K562 (cell line): ENCODE measurements around the gene USP5. TPM values are rescaled to one million over a fixed set of nuclear protein-coding genes. Genes with fewer than 3 reads are reported as not detected.

Source experiments
- ATAC-seq: fragments of 200-7000 bp; cut with Tn5 transposase; 3 replicates; pipeline ENCODE4 v1.9.1; 2020; ENCODE audit warnings: moderate library complexity
- BruUV-seq: library from RNA; stranded (reverse); fragments of 400-500 nt; replicated peaks from 2 replicates; lab custom pipeline; 2021; lab: Mats Ljungman, UMichigan
- CTCF ChIA-PET: fragments of 300-600 bp; formaldehyde crosslinking; extraction: SDS; loops from one replicate; lab custom pipeline; 2021; ENCODE audit warnings: low intra/inter-chr PET ratio; lab: Yijun Ruan, JAX
- POLR2A ChIA-PET: fragments of 300-600, 350-650 bp; sonication (Branson Sonifier 250); formaldehyde crosslinking; extraction: SDS; loops from one replicate; lab custom pipeline; 2021; ENCODE audit warnings: antibody characterized with exemption, inconsistent platforms; lab: Yijun Ruan, JAX
- DNase-seq, 4 experiments: peaks; one replicate each; pipeline versions ENCODE4 v3.0.0 to v3.0.0-alpha.2; 2011 to 2018; ENCODE audit warnings: low spot score in 3 of 4, mixed read lengths in 3 of 4; ENCODE audit errors: extremely low read depth in 1 of 4
- FAIRE-seq: peaks from 2 replicates; lab custom pipeline; 2011; peaks lifted over from hg19 to GRCh38; lab: Jason Lieb, UNC
- H2AFZ ChIP-seq: 2 replicates; pipeline ENCODE4 v1.6.0; 2011; ENCODE audit warnings: low read depth, low read length, control low read depth, inconsistent platforms
- H3K27ac ChIP-seq: fragments of 200-600 bp; 3 replicates; pipeline ENCODE4 v1.8.0; 2011; ENCODE audit warnings: low read depth, mild to moderate bottlenecking, control low read depth, inconsistent platforms, low read length, moderate library complexity, mixed read lengths; ENCODE audit errors: extremely low read depth
- H3K27me3 ChIP-seq, 2 experiments: fragments of 300-600 bp in 1 of 2; 2 replicates in 1 of 2; 3 replicates in 1 of 2; pipeline versions ENCODE4 v1.6.0 to v1.8.0; 2011; ENCODE audit warnings: inconsistent platforms in 2 of 2, low read length in 2 of 2, mild to moderate bottlenecking in 1 of 2, mixed read lengths in 1 of 2, moderate library complexity in 1 of 2; ENCODE audit not compliant: control insufficient read depth in 2 of 2, insufficient read depth in 2 of 2
- H3K36me3 ChIP-seq: fragments of 300-600 bp; 3 replicates; pipeline ENCODE4 v1.8.0; 2011; ENCODE audit warnings: mild to moderate bottlenecking, low read length, inconsistent platforms; ENCODE audit not compliant: control insufficient read depth, insufficient read depth
- H3K4me1 ChIP-seq, 2 experiments: fragments of 200-600 bp in 1 of 2; replicated peaks in 1 of 2; 2 replicates in 1 of 2; 3 replicates in 1 of 2; pipeline versions ENCODE4 v1.5.1 to v1.8.0; 2011; ENCODE audit warnings: inconsistent platforms in 2 of 2, low read length in 2 of 2, mild to moderate bottlenecking in 1 of 2, mixed read lengths in 1 of 2, moderate library complexity in 1 of 2; ENCODE audit not compliant: control insufficient read depth in 2 of 2, insufficient read depth in 2 of 2
- H3K4me2 ChIP-seq: 2 replicates; pipeline ENCODE4 v1.6.1; 2011; ENCODE audit warnings: low read length, control low read depth, inconsistent platforms, mixed read lengths; ENCODE audit not compliant: insufficient read depth
- H3K4me3 ChIP-seq: fragments of 200-600 bp; sonication (generic), shearing (Covaris generic); 2 replicates; pipeline ENCODE4 v1.5.1; 2016; ENCODE audit warnings: control low read depth, inconsistent platforms
- H3K79me2 ChIP-seq: fragments of 200-600 bp; 3 replicates; pipeline ENCODE4 v1.8.0; 2011; ENCODE audit warnings: low read length, inconsistent platforms; ENCODE audit not compliant: control insufficient read depth, insufficient read depth
- H3K9ac ChIP-seq, 2 experiments: 2 replicates each; pipeline versions ENCODE4 v1.6.0 to v1.6.1; 2011; ENCODE audit warnings: low read depth in 2 of 2, low read length in 2 of 2, control low read depth in 1 of 2, inconsistent platforms in 1 of 2, mild to moderate bottlenecking in 1 of 2, mixed read lengths in 1 of 2; ENCODE audit not compliant: insufficient read depth in 1 of 2
- H3K9me1 ChIP-seq: one replicate; pipeline ENCODE4 v1.6.0; 2011; ENCODE audit warnings: inconsistent platforms, mild to moderate bottlenecking, low read length, moderate library complexity; ENCODE audit not compliant: control insufficient read depth, insufficient read depth
- H3K9me3 ChIP-seq: replicated peaks from 2 replicates; pipeline ENCODE4 v1.5.1; 2011; ENCODE audit warnings: low read depth, low read length, inconsistent platforms; ENCODE audit not compliant: control insufficient read depth, insufficient read depth
- H4K20me1 ChIP-seq: replicated peaks from 2 replicates; pipeline ENCODE4 v1.6.1; 2011; ENCODE audit warnings: low read length, inconsistent platforms, mixed read lengths; ENCODE audit not compliant: control insufficient read depth, insufficient read depth
- CBFA2T3 ChIP-seq: fragments of 450-650 bp; IDR thresholded peaks from 2 replicates; pipeline ENCODE4 v1.6.1; 2017
- CBX1 ChIP-seq: sonication (generic); IDR thresholded peaks from 2 replicates; pipeline ENCODE4 v1.6.1; 2016; ENCODE audit warnings: antibody characterized with exemption, low read depth, mild to moderate bottlenecking
- CBX3 ChIP-seq, 2 experiments: IDR thresholded peaks; 1 replicate in 1 of 2; 2 replicates in 1 of 2; pipeline ENCODE4 v1.6.1; 2012; ENCODE audit warnings: inconsistent platforms in 2 of 2, low read length in 2 of 2, borderline replicate concordance in 1 of 2, control low read depth in 1 of 2
- CC2D1A ChIP-seq: fragments of 450-650 bp; IDR thresholded peaks from 2 replicates; pipeline ENCODE4 v1.6.1; 2017; ENCODE audit warnings: mild to moderate bottlenecking
- GTF2F1 ChIP-seq: IDR thresholded peaks from 2 replicates; pipeline ENCODE4 v1.6.1; 2011; ENCODE audit warnings: low read depth, low read length, improper control_type of control experiment
- POLR3A ChIP-seq: IDR thresholded peaks from 2 replicates; pipeline ENCODE4 v1.6.1; 2011; ENCODE audit warnings: borderline replicate concordance, mild to moderate bottlenecking, moderate library complexity; ENCODE audit not compliant: insufficient read length, insufficient read depth; ENCODE audit errors: extremely low read depth
- PPARD ChIP-seq: fragments of 250-450 bp; sonication (Bioruptor Pico); IDR thresholded peaks from 2 replicates; pipeline ENCODE4 v1.8.0; 2022; ENCODE audit warnings: inconsistent platforms, mild to moderate bottlenecking, moderate library complexity
- PTRF ChIP-seq: fragments of 450-650 bp; IDR thresholded peaks from 2 replicates; pipeline ENCODE4 v1.6.1; 2016; ENCODE audit warnings: mild to moderate bottlenecking, missing genetic modification characterization, missing compliant biosample characterization
- SPI1 ChIP-seq: IDR thresholded peaks from 2 replicates; pipeline ENCODE4 v1.6.1; 2011; ENCODE audit warnings: low read depth, low read length, control low read depth, borderline replicate concordance
- TOE1 ChIP-seq, 2 experiments: fragments of 450-650 bp in 1 of 2; sonication (generic) in 1 of 2; formaldehyde crosslinking in 1 of 2; IDR thresholded peaks; 2 replicates each; pipeline versions ENCODE4 v1.7.1 to v1.8.0; 2016 to 2022; ENCODE audit warnings: borderline replicate concordance in 2 of 2, mild to moderate bottlenecking in 2 of 2, antibody characterized with exemption in 1 of 2, inconsistent platforms in 1 of 2, low read depth in 1 of 2, missing genetic modification reagents in 1 of 2, moderate library complexity in 1 of 2
- TRIM24 ChIP-seq, 2 experiments: fragments of 450-650 bp; IDR thresholded peaks; 2 replicates each; pipeline ENCODE4 v1.6.1; 2016
- USF2 ChIP-seq: sonication (generic); formaldehyde crosslinking; IDR thresholded peaks from 2 replicates; pipeline ENCODE4 v1.5.0; 2020; ENCODE audit warnings: missing genetic modification reagents
- ZFX ChIP-seq: sonication (generic); formaldehyde crosslinking; IDR thresholded peaks from 2 replicates; pipeline ENCODE4 v1.8.0; 2022; ENCODE audit warnings: mild to moderate bottlenecking, missing genetic modification reagents, moderate library complexity
- ZNF134 ChIP-seq: fragments of 250-450 bp; sonication (Bioruptor Pico); conservative IDR thresholded peaks from 2 replicates; pipeline ENCODE4 v1.4.0; 2020
- ZNF707 ChIP-seq: fragments of 250-450 bp; sonication (Bioruptor Pico); conservative IDR thresholded peaks from 2 replicates; pipeline ENCODE4 v1.8.0; 2022; ENCODE audit warnings: inconsistent platforms, mild to moderate bottlenecking, moderate library complexity
- ZNF778 ChIP-seq: fragments of 450-650 bp; formaldehyde crosslinking; IDR thresholded peaks from 2 replicates; pipeline ENCODE4 v1.4.0; 2020; ENCODE audit warnings: mild to moderate bottlenecking, moderate library complexity
- WGBS: fragments of 100-300 bp; shearing (Covaris generic); methylation state at CpG from one replicate; pipeline ENCODE4 v1.1.6; 2016; ENCODE audit warnings: low coverage, mixed read lengths; ENCODE audit not compliant: insufficient coverage; ENCODE audit errors: missing lambda C conversion rate; 5-methylcytosine and 5-hydroxymethylcytosine counted together
- in situ Hi-C: fragments of 300-500 bp; cut with MboI; formaldehyde crosslinking; loops from 4 replicates; pipeline ENCODE4 v1.15.0; 2018; ENCODE audit warnings: inconsistent platforms, mixed read lengths
- intact Hi-C: fragments of 100-400 bp; cut with micrococcal nuclease; formaldehyde crosslinking; loops from 2 replicates; pipeline ENCODE4 v1.14.2; 2022
- polyA plus RNA-seq, 8 experiments: library from polyadenylated mRNA; depleted of rRNA in 4 of 8; stranded (reverse) in 5 of 8; unstranded in 3 of 8; fragments of >200 nt; fragmentation: Nextera tagmentation in 2 of 8; fragmentation: Illumina TruSeq in 1 of 8; extraction: Ambion mirVana in 2 of 8; extraction: Trizol in 1 of 8; gene quantifications; 2 replicates each; pipeline versions ENCODE4 v1.2.1 to v1.2.3, GENCODE V29; 2011 to 2014; ENCODE audit warnings: inconsistent platforms in 1 of 8, missing spikeins in 1 of 8
- total RNA-seq, 7 experiments: library from RNA; depleted of rRNA in 6 of 7; stranded (reverse); fragments of >200 nt in 6 of 7; fragmentation: Illumina TruSeq in 2 of 7; extraction: Trizol in 2 of 7; gene quantifications; 2 replicates each; pipeline versions ENCODE4 v1.2.1 to v1.2.3, GENCODE V29; 2011 to 2021; ENCODE audit warnings: low replicate concordance in 1 of 7
- TF ChIP-seq, protein P1 (sequence below): sonication (generic); formaldehyde crosslinking; IDR thresholded peaks from 2 replicates; pipeline ENCODE4 v1.8.0; 2023; ENCODE audit warnings: mild to moderate bottlenecking, missing genetic modification reagents

Gene USP5
- total and polyA plus RNA-seq, 9 of the 15 experiments (the other 6 are each of a cell fraction or from before 2014, with no cell fraction given): 1.4 to 107 (median 48.6) TPM

DNA sequence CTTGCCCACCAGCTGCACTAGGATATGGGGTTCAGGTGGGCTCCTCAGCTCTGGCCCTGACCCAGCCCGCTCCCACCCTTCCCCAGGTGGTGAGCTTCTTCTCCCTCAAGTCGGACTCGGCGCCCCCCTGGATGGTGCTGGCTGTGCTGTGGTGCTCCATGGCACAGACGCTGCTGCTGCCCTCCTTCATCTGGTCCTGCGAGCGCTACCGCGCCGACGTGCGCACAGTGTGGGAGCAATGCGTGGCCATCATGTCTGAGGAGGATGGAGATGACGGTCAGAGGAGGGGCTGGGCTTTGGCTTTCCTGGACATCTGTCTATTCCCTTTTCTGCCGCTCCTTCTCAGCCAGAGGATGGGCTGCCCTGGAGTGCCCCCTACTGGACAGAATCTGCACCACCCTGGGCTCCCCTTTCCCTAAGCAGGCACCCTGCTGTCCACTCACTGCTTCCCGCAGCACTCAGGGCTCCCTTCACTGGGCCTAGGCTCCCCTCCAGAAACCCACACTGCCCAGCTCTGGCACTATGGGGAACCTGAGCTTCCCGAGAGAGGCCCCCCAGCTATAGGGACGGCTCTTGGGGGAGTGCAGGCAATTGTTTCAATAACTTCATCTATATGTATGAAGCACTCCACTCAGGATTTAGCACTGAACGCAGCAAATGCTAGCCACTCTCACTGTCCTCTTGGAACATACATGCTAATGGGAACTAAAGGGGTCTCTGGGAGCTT is 26.4 kb upstream of the USP5 start:
- ATAC-seq (peak; percentile 79), DNase-seq (peak; percentile 75 to 84 (median 81)), FAIRE-seq (peak; percentile 90)
- no peaks in the 10 kb centered on the region for H4K20me1 ChIP-seq
- peaks cover 24% of the 10 kb centered on the region for H3K79me2 ChIP-seq
- in situ Hi-C loops (no loop called here), intact Hi-C loops (loop anchor here (1.0 to 10.0 kb wide), 6 partner anchors 48 to 271 kb away; partner anchors contain the start of genes IFFO1, MLF2 and ZNF384)
- BruUV-seq: no TSS peak
- no peak overlapping the region for H3K4me2 ChIP-seq
- H3K9me1 ChIP-seq: no peaks in the 10 kb centered on the region
- no peaks in the 10 kb centered on the region for H3K9me3 ChIP-seq
- POLR2A ChIA-PET: no interaction called here
- no peak overlapping the region; a peak in 1 of 4 replicates for H3K9ac ChIP-seq
- peaks cover 19 to 58% of the 10 kb centered on the region in 2 experiments; a peak in 4 of 5 replicates for H3K4me1 ChIP-seq
- H3K4me3 ChIP-seq: no peak overlapping the region
- H3K27me3 ChIP-seq: peaks cover 0 to 4% of the 10 kb centered on the region in 2 experiments; a peak in 2 of 5 replicates
- CTCF ChIA-PET: interaction anchor here (0.5 to 1.9 kb wide), 5 partner anchors 58 to 258 kb away, joined by 3 to 15 read pairs (median 5); partner anchors contain the start of gene MLF2
- WGBS: 8% methylated on average over 12 of the region's 19 CpGs
- H2AFZ ChIP-seq: 0 out of 2 replicates have a peak overlapping the region, but pooled peaks have one; percentile 25
- H3K36me3 ChIP-seq: peaks cover 9% of the 10 kb centered on the region; the same call in 1 of the 3 replicates
- H3K27ac ChIP-seq: no peak overlapping the region
- TF ChIP-seq TRIM24 (IDR thresholded peaks at IDR 0.05) (no peak), CBX3 (IDR thresholded peaks at IDR 0.05; ENCODE audit: borderline replicate concordance in 1 of 2, low read length in 2 of 2) (no peak), CBX1 (no peak), ZNF707 (CRISPR knock-in tag) (no peak), POLR3A (no peak), CC2D1A (peak; percentile 62; the same call in 1 of the 2 replicates), CBFA2T3 (no peak), USF2 (CRISPR knock-in tag) (no peak), ZNF134 (CRISPR knock-in tag) (no peak), ZFX (CRISPR knock-in tag) (no peak), GTF2F1 (no peak), PPARD (no peak), ZNF778 (CRISPR knock-in tag) (no peak), TOE1 (IDR thresholded peaks at IDR 0.05; ENCODE audit: borderline replicate concordance) (no peak), TOE1 (CRISPR knock-in tag; IDR thresholded peaks at IDR 0.05; ENCODE audit: borderline replicate concordance, low read depth) (no peak), PTRF (tag) (no peak), SPI1 (no peak)
- TF ChIP-seq, protein P1, sequence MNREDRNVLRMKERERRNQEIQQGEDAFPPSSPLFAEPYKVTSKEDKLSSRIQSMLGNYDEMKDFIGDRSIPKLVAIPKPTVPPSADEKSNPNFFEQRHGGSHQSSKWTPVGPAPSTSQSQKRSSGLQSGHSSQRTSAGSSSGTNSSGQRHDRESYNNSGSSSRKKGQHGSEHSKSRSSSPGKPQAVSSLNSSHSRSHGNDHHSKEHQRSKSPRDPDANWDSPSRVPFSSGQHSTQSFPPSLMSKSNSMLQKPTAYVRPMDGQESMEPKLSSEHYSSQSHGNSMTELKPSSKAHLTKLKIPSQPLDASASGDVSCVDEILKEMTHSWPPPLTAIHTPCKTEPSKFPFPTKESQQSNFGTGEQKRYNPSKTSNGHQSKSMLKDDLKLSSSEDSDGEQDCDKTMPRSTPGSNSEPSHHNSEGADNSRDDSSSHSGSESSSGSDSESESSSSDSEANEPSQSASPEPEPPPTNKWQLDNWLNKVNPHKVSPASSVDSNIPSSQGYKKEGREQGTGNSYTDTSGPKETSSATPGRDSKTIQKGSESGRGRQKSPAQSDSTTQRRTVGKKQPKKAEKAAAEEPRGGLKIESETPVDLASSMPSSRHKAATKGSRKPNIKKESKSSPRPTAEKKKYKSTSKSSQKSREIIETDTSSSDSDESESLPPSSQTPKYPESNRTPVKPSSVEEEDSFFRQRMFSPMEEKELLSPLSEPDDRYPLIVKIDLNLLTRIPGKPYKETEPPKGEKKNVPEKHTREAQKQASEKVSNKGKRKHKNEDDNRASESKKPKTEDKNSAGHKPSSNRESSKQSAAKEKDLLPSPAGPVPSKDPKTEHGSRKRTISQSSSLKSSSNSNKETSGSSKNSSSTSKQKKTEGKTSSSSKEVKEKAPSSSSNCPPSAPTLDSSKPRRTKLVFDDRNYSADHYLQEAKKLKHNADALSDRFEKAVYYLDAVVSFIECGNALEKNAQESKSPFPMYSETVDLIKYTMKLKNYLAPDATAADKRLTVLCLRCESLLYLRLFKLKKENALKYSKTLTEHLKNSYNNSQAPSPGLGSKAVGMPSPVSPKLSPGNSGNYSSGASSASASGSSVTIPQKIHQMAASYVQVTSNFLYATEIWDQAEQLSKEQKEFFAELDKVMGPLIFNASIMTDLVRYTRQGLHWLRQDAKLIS (CRISPR knock-in tag): no peak
